GM10248 (cell line): ENCODE results near the gene DUOX1.

Experiments
- CTCF ChIA-PET: fragments of 300-600 bp; sonication (Branson Sonifier 250); formaldehyde crosslinking; extraction: SDS; loops from one replicate; lab custom pipeline; 2021; ENCODE audit warnings: antibody characterized with exemption; lab: Yijun Ruan, JAX
- POLR2A ChIA-PET: fragments of 350-650 bp; sonication (Branson Sonifier 250); formaldehyde crosslinking; extraction: SDS; loops from one replicate; lab custom pipeline; 2020; ENCODE audit warnings: antibody characterized with exemption; lab: Yijun Ruan, JAX
- DNase-seq: peaks from one replicate; pipeline ENCODE4 v3.0.0; 2012; ENCODE audit errors: extremely low spot score
- CTCF ChIP-seq: IDR thresholded peaks from 2 replicates; pipeline ENCODE4 v1.5.1; 2012; ENCODE audit warnings: mild to moderate bottlenecking, low read depth; ENCODE audit errors: extremely low read depth, missing control alignments, control extremely low read depth

The DUOX1 gene

DNA sequence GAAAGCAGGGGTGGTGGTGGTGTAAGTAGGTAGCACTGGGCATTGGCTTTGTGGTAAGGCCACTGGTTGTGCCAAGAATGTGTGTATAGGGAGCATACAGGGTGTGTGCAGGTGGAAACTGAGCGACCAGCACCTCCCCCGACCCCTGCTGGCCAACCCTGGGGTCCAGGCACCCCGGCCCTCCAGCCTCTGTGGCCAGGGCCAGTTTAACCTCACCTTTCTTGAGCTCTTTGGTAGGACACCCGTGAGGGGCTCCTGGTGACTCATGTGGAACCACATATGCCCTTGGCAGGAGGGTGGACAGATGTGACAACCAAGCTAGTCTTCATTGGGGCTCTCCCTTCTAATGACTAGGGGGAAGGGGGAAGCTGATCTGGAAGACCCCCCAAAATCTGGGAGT lies 38.5 kb downstream of the DUOX1 start:
- DNase-seq: no peak
- no peak for TF ChIP-seq CTCF
- CTCF ChIA-PET: interaction anchor here (0.7 to 17.2 kb wide), 20 partner anchors 8 to 289 kb away, joined by 3 to 234 read pairs (median 6); a partner anchor contains a TSS
- POLR2A ChIA-PET: interaction anchor here (0.9 to 1.6 kb wide), 2 partner anchors 19 to 20 kb away, joined by 4 read pairs; partner anchors contain the start of gene SHF

GRCh38 chr15:45168751-45169551 lies 39.2 kb downstream of the DUOX1 start:
- no peak for DNase-seq
- CTCF ChIA-PET: interaction anchor here (0.7 to 17.2 kb wide), 18 partner anchors 9 to 289 kb away, joined by 3 to 234 read pairs (median 4); a partner anchor contains a TSS
- no peak for TF ChIP-seq CTCF
- POLR2A ChIA-PET: interaction anchor here (1.6 kb wide), 1 partner anchor 18 kb away, joined by 4 read pairs; no protein-coding TSS in a partner anchor

DNA sequence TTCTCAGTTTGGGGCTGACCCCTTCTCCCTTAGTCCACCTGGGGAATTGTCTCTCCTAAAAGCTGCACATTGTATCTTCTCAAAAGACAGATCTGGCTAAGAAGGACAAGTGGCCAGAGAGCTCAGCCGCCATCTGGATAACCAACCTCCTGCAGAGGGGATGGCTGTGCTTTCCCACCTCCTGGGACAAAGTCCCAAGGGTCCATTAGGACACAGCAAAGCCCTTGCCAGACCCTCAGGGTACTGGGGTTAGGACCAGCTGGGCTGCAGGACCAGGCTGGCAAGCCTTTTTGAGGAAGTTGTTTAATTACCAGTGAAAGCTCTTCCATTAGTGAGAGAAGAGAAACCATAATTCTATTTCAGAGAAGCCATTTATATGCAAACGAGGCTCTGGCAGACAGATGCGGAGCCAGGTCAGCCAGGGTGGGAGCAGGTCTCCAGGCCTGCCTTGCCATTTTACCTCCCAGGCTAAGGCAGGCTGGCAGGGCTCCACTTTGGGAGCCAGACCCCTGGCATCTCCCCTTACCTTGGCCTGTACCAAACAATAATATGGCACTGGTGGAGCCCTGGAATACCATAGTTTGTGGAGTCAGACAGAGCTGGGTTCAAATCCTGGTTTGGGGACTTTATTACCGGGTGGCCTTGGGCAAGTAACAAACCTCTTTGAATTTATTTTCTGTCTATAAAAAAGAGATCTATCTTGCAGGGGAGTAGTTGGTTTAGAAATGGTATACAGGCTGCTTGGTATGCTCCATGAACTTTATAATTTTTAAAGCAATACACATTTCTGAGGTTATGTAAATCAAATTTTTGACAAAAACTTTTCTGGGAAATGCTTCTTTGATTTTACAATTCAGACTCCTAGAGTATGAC lies 40.0 kb downstream of the DUOX1 start:
- POLR2A ChIA-PET: no interaction called here
- no peak for DNase-seq
- CTCF ChIA-PET: interaction anchor here (0.9 to 17.2 kb wide), 6 partner anchors 11 to 52 kb away, joined by 3 to 234 read pairs (median 4); no protein-coding TSS in a partner anchor
- no peak for TF ChIP-seq CTCF

- CTCF ChIA-PET: interaction anchor here (1.1 to 17.2 kb wide), 4 partner anchors 9 to 285 kb away, joined by 3 to 234 read pairs (median 6); no protein-coding TSS in a partner anchor
- POLR2A ChIA-PET: interaction anchor here (1.1 kb wide), 1 partner anchor 16 kb away, joined by 6 read pairs; the partner anchor contains the start of gene SHF
- DNase-seq: no peak
- TF ChIP-seq CTCF: no peak
Observed at GRCh38 chr15:45171912-45172311, 42.1 kb downstream of the DUOX1 start.

DNA sequence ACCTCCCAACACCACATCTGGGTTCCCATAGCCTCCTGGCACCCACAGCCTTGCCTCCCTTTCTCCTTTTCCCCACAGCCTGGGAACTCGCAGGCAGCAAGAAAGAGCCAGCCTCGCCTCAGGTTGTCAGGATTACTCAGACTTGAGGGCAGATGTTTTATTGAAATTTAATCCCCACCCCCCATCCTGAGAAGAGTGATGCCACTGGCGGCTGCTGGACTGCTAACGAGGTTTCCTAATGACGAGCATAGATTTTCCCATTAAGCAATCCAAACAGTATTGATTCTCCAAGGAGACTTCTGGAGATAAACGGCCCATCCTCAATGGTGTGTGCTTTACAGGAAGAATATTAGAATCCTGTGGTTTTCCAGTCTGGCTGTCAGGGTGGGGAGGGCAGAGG lies 44.3 kb downstream of the DUOX1 start:
- DNase-seq: no peak
- POLR2A ChIA-PET: no interaction called here
- CTCF ChIA-PET: interaction anchor here (1.0 to 13.2 kb wide), 4 partner anchors 9 to 24 kb away, joined by 4 to 234 read pairs (median 6); no protein-coding TSS in a partner anchor
- TF ChIP-seq CTCF: no peak

GRCh38 chr15:45174577-45174976 lies 44.8 kb downstream of the DUOX1 start:
- no peak for DNase-seq
- no peak for TF ChIP-seq CTCF
- ChIA-PET CTCF (interaction anchor here (1.0 to 13.2 kb wide), 4 partner anchors 9 to 48 kb away, joined by 3 to 234 read pairs (median 6); no protein-coding TSS in a partner anchor), POLR2A (no interaction called here)
